Measurements from ENCODE around the gene NOS1.
"Not testable (repeated sequence)": the region's sequence is repeated elsewhere in the genome, so short reads cannot be mapped to it uniquely, and the experiment has no call there.

Gene NOS1

DNA sequence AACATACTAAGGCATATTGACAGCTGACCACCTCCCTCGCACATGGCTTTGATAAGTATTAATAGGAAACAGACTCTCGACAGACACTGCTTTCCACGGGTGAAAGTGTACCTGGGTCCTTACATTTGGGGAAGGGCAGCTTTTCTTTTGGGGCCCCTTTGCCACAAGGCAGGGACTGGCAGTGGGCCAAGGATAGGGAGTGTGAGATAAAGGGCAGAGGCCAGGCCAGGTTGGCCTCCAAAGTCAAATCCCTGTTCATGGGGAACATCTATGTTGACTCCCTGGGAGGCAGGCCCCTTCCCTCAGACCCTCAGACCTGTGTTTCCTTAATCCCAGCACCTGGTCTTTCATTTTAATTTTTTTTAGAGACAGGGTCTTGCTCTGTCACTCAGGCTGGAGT lies 151.8 kb downstream of the NOS1 start:
- no peak for DNase-seq (ENCODE audit: low read depth in 2 of 2)

DNA sequence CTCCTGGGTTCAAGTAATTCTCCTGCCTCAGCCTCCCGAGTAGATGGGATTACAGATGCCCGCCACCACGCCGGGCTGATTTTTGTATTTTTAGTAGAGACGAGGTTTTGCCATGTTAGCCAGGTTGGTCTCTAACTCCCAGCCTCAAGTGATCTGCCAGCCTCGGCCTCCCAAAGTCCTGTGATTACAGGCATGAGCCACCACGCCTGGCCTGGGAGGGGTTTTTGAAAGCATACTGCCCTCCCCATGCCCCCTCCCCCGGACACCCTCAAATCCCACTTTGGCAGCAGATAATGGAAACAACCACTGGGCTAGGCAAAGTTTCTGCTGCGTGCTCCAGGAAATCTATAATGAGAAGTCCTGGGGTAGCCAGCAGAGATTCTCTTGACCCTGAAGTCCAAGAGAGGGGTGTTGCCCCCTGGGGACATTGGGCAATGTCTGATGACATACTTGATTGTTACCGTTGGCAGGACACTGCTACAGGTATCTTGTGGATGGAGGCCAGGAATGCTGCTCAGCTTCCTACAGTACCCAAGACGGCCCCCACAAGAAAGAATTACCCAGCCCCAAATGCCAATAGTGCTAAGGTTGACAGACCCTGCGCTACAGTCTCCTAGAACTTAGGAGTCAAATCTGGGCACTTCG lies 152.5 kb downstream of the NOS1 start:
- no peak for DNase-seq (ENCODE audit: low read depth in 2 of 2)

DNA sequence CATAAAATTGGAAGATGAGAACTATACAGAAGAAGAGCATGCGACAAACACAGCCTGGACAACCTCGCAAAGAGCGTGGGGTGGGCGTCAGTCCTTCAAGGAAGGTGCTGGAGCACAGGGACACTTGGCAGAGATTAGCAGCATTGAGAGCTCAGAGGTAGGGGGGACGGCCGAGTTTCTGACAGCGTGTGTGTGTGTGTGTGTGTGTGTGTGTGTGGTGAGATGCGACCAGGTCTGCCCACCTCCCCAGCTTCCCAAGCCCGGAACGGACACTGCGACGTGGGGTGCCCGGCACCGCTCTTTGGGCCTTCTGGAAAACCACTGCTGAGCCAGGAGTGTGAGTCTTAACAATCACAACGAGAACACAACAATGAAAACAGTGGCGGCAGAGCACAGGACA lies 153.2 kb downstream of the NOS1 start:
- DNase-seq (ENCODE audit: low read depth in 2 of 2) = no peak

DNA sequence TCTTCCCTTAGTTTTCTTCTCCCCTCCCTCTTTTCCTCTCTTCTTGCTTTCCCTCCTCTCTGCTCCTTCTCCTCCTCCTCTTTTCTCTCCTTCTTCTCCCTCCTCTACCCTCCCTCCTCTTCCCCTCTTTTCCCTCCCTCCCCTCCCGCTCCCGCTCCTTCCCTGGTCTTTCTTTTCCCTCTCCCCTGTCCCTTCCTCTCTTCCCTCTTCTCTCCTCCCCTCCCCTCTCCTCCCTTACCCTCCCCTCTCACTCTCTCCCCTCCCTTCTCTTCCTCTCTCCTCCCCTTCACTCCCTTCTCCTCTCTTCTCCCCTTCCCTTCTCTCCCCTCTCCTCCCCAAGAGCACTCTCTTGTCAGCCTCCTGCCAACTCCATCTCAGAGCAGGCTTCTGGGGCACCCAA lies 153.8 kb downstream of the NOS1 start:
- no peak for DNase-seq (ENCODE audit: low read depth in 2 of 2)

DNA sequence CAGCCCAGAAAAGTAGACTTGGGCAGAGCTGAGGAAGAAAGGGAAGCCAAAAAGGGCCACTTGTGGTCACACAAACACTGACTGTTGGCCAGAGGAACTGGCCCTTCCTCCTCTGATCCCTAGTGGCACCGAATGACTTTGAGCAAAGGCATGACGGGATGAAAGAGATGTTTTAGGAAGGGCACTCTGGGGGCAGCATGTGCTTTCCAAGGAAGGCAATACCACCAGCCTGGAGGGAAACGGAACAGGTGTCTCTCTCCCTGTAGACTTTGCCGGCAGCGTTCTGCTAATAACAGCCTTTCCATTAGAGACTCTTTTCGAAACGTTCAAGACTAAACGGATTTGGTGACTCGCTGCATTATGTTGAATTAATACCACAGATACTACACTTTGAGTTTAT lies 158.9 kb downstream of the NOS1 start:
- DNase-seq (ENCODE audit: low read depth in 2 of 2) = no peak

DNA sequence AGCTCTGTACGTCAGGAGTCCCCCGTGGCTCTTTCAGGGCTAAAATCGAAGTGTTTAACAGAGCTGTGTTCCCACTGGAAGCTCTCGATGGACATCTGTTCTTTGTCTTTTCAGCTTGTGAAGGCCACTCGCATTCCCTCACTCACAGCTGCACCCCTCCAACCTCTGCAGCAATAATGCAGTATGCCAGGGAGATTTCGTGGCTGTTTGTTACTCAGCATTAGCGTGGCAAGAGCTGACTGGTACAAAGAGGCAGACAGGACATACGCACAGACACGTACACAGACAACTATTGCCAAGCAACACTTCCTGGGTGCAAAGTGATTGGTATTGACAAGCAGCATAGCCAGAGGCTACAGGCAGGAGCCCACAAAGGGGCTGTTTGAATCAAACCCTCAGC lies 159.4 kb downstream of the NOS1 start:
- DNase-seq (ENCODE audit: low read depth in 2 of 2) = no peak

DNA sequence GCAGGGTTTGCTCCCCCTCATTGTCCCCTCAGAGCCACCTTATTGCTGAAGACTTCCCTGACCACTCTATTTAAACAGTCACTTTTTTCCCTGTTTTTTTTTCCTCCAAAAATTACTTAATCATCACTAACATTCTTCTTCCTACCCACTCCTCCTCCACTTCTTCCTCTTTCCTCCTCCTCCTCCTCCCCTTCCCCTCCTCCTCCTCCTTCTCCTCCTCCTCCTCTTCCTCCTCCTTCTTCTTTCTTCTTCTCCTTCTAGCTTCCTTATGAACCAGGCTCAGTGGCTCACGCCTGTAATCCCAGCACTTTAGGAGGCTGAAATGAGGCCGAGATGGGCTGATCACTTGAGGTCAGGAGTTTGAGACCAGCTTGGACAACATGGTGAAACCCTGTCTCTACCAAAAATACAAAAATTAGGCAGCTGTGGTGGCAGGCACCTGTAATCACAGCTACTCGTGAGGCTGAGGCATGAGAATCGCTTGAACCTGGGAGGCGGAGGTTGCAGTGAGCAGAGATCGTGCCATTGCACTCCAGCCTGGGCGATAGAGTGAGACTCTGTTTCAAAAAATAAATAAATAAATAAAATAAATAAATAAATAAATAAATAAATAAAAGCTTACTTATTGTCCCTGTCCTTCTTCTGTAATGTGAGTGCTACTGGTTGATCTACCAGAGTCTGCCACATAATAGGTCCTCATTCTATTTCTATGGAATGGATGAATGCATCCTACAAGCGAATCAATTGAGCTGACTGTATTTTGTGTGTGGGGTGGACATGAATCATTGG lies 161.3 kb downstream of the NOS1 start:
- DNase-seq (ENCODE audit: low read depth in 2 of 2) = not testable (repeated sequence)

DNA sequence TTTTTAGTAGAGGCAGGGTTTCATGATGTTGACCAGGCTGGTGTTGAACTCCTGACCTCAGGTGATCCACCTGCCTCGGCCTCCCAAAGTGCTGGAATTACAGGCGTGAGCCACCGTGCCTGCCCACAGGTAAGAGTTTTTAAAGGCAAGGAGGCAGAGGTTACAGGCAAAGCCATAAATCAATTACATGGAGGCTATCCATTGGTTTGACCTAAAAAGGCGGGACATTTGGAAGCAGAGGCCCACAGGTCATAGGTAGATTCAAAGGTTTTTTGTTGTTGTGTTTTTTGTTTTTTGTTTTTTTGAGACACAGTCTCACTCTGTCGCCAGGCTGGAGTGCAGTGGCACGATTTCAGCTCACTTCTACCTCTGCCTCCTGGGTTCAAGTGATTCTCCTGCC lies 165.1 kb downstream of the NOS1 start:
- DNase-seq (ENCODE audit: low read depth in 2 of 2) = not testable (repeated sequence)

DNA sequence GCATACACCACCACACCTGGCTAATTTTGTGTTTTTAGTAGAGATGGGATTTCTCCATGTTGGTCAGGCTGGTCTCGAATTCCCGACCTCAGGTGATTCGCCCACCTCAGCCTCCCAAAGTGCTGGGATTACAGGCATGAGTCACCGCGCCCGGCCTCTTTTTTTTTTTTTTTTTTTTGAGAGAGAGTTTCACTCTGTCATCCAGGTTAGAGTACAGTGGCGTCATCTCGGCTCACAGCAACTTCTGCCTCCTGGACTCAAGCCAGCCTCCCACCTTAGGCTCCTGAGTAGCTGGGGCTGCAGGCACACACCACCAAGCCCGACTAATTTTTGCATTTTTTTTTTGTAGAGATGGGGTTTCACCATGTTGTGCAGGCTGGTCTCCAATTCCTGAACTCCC lies 166.4 kb downstream of the NOS1 start:
- not testable (repeated sequence) for DNase-seq (ENCODE audit: low read depth in 2 of 2)

DNA sequence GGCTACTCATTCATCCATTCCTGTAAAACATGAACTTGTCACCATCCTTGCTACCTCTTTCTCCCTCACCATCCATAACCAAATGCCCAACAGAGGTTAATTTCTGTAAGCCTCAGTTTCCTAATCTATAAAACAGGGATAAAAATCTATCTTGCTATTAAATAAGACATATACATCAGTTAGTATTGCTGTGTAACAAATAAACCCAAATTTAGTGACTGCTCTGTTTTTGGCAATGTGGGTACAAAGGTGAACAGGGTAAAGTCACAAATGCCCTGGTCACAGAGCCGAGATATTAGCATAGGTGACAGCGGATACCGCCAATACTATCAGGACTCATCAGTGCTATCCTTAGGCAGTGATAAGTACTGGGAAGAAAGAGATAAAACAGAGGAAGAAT lies 167.5 kb downstream of the NOS1 start:
- no peak for DNase-seq (ENCODE audit: low read depth in 2 of 2)

DNA sequence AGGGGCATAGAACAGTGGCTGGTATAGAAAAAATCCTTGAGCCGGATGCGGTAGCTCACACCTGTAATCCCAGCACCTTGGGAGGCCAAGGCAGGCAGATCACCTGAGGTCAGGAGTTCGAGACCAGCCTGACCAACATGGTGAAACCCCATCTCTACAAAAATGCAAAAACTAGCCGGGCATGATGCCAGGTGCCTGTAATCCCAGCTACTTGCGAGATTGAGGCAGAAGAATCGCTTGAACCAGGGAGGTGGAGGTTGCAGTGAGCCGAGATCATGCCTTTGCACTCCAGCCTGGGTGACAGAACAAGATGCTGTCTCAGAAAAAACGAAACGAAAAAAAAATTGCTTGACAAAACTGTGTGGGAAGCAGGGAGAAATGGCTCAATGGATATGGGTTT lies 168.8 kb downstream of the NOS1 start:
- not testable (repeated sequence) for DNase-seq (ENCODE audit: low read depth in 2 of 2)

DNA sequence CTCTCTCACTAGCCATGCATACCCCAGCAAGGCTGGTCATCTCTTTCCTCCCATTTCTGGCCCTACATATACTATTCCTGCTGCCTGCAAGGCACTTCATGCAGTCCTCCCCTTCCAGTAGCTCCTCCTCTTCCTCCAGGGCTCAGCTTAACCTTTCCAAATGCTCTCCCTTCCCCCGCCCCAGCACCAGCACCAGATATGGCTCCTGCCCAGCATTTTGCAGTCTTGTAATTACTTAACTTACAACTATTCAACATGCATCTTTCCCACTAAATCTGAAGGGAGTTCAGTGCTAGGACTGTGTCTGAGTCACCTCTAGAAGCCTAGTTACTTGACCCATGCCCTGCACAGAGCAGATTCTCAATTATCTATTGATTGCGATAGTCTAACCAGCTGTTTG lies 169.4 kb downstream of the NOS1 start:
- DNase-seq (ENCODE audit: low read depth in 2 of 2) = no peak

DNA sequence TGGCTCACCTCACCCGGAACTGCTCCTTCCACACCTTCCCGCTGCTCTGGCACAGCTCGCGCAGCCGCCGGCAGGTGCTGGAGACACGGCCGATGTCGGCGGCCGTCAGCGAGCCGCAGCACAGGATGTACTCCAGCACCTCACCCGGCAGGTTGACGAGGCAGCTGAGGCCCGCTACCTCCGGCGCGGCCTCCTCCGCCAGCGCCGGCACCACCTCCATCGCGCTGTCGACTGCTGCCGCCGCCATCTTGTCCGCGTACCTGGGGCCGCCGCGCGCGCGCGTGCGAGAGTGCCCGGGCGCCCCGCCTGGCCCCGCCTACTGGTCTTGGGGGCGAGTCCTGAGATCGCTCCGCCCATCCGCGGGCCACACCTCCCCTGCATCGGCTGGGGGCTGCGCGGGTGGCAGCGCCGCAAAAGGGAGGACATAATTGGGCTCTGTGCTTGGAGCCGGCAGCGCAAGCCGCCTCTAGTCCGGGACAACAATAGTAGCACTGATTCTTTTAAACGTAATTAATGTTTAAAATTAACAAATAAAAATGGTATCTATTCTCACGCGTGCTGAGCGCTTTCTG lies 171.1 kb downstream of the NOS1 start, which contains the start of gene FBXO21:
Gene FBXO21, minus strand, starts transcription at position 261 of the 572 bp plus-strand sequence. Its CDS starts 14 bp downstream, at position 247.
- peak; percentile 85 to 92 for DNase-seq (ENCODE audit: low read depth in 2 of 2)

DNA sequence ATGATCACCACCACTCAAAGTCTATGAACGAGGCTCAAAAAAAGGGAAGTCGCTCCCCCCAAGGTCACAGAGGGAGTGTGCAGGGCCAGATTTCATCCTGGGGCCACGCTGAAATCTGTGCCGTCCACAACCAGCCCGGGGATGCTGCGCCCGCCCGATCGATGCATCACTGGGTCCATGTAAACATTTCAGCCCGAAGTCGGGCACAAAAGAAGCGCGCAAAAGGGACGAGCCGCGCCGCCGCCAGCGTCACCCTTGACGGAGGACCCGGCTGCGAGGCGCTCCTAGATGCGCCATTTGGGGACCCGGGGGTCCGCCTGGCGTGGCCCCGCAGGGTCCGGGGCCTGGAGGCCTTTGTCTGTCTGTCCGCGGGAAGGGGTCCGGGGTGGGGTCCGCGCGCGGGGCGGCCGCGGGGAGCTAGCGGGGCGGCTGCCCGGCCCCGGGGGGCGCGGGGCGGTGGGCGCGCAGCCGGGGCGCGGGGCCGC lies 171.7 kb downstream of the NOS1 start:
- no peak for DNase-seq (ENCODE audit: low read depth in 2 of 2)

DNA sequence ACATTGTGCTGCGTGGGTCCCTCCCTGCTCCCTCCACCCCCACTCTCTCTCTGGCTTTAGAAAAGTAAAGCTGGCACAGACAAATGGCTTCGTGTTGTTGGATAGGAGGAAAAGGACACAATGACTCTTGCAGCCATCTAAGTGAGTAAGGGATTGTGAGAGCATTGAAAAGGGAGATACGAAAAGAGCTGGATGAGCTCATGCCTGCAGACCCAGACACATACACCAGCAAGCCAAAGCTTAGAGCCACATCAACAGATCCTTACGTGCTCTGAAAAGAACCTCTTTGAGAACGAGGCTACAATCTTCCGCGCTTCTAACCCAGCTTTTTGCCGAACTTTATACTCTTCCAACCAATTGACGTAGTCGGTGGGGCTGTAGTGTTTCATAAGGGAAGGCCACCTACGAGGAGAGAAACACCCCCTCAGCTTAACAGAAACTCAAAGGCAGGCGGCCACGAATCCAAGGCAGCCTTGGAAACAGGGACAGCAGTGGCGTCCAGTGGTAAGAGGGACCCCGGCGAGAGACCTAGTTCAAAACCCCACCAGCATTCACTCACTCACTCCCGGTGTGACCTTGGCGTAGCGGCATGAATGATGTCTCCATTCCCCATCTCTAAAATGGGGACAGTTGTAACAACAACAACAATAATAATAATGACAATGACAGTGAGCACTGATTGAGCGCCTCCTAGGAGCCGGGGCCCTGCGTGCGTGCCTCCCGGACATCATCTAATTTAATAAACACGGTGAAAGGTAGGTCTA lies 172.3 kb downstream of the NOS1 start:
- DNase-seq (ENCODE audit: low read depth in 2 of 2) = no peak

DNA sequence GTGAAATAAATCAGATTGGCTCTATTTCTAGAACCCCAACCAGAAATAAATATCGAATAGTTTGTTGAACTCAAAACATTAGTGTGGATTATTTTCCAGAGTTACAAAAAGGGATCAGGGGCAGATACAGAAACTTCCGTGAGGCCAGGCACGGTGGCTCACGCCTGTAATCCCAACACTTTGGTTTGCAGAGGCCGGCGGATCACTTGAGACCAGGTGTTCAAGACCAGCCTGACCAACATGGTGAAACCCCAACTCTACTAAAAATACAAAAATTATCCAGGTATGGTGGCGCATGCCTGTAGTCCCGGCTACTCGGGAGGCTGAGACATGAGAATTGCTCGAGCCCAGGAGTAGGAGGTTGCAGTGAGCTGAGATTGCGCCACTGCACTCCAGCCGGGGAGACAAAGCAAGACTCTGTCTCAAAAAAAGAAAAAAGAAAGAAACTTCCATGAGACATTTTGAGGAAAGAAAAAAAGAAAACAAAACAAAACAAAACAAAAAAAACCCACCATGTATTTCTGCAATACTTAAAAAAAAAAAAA lies 173.2 kb downstream of the NOS1 start:
- no peak for DNase-seq (ENCODE audit: low read depth in 2 of 2)

DNA sequence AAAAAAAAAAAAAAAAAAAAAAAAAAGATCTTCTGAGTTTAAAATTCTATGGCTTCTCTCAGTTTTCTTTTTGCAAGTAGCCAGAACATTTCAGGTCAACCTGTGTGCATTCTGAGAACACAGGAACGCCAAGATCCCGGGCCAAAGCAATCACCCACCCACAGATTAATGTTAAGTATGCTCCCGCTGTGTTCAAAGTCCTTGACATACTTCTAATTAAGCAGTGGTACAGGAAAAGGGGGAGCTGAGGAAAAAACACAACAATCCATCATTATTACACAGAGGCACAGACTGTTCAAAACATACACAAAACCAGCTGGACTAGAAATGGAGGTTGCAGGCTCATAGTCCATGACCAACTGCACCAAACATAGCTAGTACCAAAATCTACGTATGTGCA lies 174.0 kb downstream of the NOS1 start:
- no peak for DNase-seq (ENCODE audit: low read depth in 2 of 2)

DNA sequence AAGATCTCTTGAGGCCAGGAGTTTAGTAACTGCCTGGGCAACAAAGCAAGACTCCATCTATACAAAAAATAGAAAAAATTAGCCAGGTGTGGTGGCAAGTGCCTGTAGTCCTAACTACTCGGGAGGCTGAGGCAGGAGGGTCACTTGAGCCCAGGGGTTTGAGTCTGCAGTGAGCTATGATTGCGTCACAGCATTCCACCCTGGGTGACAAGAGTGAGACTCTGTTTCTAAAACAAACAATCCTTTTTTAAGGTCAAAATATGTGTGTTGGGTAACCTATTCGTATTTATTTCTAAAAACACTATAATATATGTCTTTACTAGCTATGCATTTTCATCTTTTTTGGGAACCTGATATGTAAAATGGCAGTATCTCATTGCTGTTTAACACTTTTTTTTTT lies 178.6 kb downstream of the NOS1 start:
- no peak for DNase-seq (ENCODE audit: low read depth in 2 of 2)

DNA sequence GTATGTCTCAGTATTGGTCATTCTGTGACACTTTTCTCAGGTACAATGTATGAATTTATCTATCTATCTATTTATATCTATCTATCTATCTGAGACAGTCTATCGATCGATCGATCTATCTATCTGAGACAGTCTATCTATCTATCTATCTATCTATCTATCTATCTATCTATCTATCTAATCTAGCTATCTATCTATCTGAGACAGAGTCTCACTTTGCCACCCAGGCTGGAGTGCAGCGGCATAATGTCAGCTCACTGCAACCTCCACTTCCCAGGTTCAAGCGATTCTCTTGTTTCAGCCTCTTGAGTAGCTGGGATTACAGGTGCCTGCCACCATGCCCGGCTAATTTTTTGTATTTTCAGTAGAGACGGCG lies 180.0 kb downstream of the NOS1 start:
- DNase-seq (ENCODE audit: low read depth in 2 of 2) = not testable (repeated sequence)

DNA sequence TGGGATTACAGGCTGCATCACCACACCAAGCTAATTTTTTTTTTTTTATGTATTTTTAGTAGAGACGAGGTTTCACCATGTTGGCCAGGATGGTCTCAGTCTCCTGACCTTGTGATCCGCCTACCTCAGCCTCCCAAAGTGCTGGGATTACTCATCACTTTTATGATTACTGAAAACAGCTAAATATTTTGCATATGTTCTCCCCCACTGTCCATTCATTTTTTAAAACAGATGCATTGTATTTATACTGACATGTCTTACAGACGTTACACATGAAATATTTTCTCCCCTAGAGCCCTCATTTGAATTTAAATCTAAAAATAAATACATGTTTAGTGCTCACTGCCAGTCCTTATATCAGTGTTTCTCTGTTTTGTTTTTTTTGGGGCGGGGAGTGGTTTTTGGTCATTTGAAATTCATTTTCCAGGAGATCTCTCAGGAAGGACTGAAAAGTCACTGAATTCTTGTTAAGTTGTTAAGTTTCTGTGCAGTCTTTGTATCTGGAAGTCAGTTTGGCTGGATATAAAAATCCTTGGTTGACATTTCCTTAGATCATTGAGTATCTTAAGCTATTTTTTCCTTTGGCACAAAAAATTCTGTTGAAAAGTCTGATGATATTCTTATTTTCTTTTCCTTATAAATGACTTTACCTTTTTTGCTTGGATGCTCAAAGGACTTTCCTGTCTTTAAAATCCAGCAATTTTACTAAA lies 180.5 kb downstream of the NOS1 start:
- DNase-seq (ENCODE audit: low read depth in 2 of 2) = no peak

DNA sequence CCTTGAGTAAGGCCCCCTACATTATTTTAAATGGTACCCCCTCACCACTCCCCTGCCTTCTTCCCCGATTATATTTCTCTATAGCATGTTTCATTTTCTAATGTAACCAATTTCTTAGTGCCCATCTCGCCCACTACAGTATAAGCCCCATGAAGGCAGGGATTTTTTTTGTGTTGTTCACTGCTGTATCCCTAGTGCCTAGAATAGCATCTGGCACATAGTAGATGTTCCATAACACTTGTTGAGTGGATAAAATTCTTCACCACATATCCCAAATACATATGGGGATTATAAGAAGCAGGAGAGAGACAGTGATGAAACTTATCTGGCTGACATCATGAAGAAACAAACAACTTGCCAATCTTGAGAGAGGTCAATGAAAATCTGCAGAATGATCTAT lies 182.7 kb downstream of the NOS1 start:
- DNase-seq (ENCODE audit: low read depth in 2 of 2) = no peak
